AG04450 (cell line): Measurements from ENCODE around the gene NRG2. TPM values are rescaled to one million over a fixed set of nuclear protein-coding genes. Genes with fewer than 3 reads are reported as not detected.

ENCODE experiments used
- CTCF ChIA-PET: fragments of 300-600, 350-600 bp; formaldehyde crosslinking; extraction: SDS; loops from one replicate; lab custom pipeline; 2022; ENCODE audit warnings: antibody characterized with exemption, inconsistent platforms; lab: Charles Lee
- POLR2A ChIA-PET: fragments of 350-600 bp; formaldehyde crosslinking; extraction: SDS; loops from one replicate; lab custom pipeline; 2021; ENCODE audit warnings: antibody characterized with exemption, inconsistent platforms; lab: Yijun Ruan, JAX
- DNase-seq: peaks from one replicate; pipeline ENCODE4 v3.0.0-alpha.2; 2011; ENCODE audit warnings: low read depth, low spot score
- H3K27ac ChIP-seq: one replicate; pipeline ENCODE4 v1.5.1; 2012; ENCODE audit warnings: low read depth, low read length, control low read depth
- H3K27me3 ChIP-seq: one replicate; pipeline ENCODE4 v1.6.0; 2012; ENCODE audit warnings: low read length; ENCODE audit not compliant: control insufficient read depth, insufficient read depth
- H3K4me3 ChIP-seq: 2 replicates; pipeline ENCODE4 v1.5.1; 2011; ENCODE audit warnings: mild to moderate bottlenecking, low read depth, low read length, control low read depth
- H3K9me3 ChIP-seq: 2 replicates; pipeline ENCODE4 v1.5.1; 2012; ENCODE audit warnings: low read length; ENCODE audit not compliant: control insufficient read depth, insufficient read depth
- CTCF ChIP-seq: IDR thresholded peaks from 2 replicates; pipeline ENCODE4 v1.5.1; 2011; ENCODE audit warnings: low read depth, low read length, control low read depth, inconsistent platforms
- polyA plus RNA-seq: library from polyadenylated mRNA; depleted of rRNA; stranded (reverse); fragments of >200 nt; gene quantifications from 2 replicates; pipeline ENCODE4 v1.2.3, GENCODE V29; 2011

Gene NRG2
- polyA plus RNA-seq, 1 experiment = 0.02 TPM

GRCh38 chr5:139814704-139815280, 228.3 kb downstream of the NRG2 start:
- ChIA-PET POLR2A (no interaction called here), CTCF (no interaction called here)
- no peaks in the 10 kb centered on the region; the same call in 1 of the 2 replicates for H3K9me3 ChIP-seq
- H3K4me3 ChIP-seq = no peak overlapping the region
- no peak for DNase-seq
- H3K27me3 ChIP-seq = peaks cover 17% of the 10 kb centered on the region
- TF ChIP-seq CTCF = no peak
- H3K27ac ChIP-seq = no peak overlapping the region

GRCh38 chr5:139814191-139814601, 228.9 kb downstream of the NRG2 start:
- peaks cover 15% of the 10 kb centered on the region for H3K27me3 ChIP-seq
- no peaks in the 10 kb centered on the region; the same call in 1 of the 2 replicates for H3K9me3 ChIP-seq
- ChIA-PET CTCF (no interaction called here), POLR2A (no interaction called here)
- H3K4me3 ChIP-seq = no peak overlapping the region
- no peak for DNase-seq
- H3K27ac ChIP-seq = no peak overlapping the region
- no peak for TF ChIP-seq CTCF

GRCh38 chr5:139812836-139813805, 230.0 kb downstream of the NRG2 start:
- DNase-seq = no peak
- POLR2A ChIA-PET = no interaction called here
- CTCF ChIA-PET = no interaction called here

GRCh38 chr5:139812323-139812722, 230.8 kb downstream of the NRG2 start:
- H3K4me3 ChIP-seq = no peak overlapping the region
- H3K27ac ChIP-seq = no peak overlapping the region
- ChIA-PET POLR2A (no interaction called here), CTCF (no interaction called here)
- no peak for TF ChIP-seq CTCF
- H3K27me3 ChIP-seq = peaks cover 5% of the 10 kb centered on the region
- no peaks in the 10 kb centered on the region; the same call in 1 of the 2 replicates for H3K9me3 ChIP-seq
- DNase-seq = no peak

More at GRCh38 chr5:139812836-139813805, 230.0 kb downstream of the NRG2 start:
- Histone ChIP-seq H3K27ac (no peak overlapping the region), H3K27me3 (peaks cover 11% of the 10 kb centered on the region), H3K4me3 (no peak overlapping the region), H3K9me3 (no peaks in the 10 kb centered on the region; the same call in 1 of the 2 replicates)
- no peak for TF ChIP-seq CTCF

GRCh38 chr5:139811274-139811607, 231.9 kb downstream of the NRG2 start:
- no peak overlapping the region for H3K27ac ChIP-seq
- no peaks in the 10 kb centered on the region; the same call in 1 of the 2 replicates for H3K9me3 ChIP-seq
- ChIA-PET POLR2A (no interaction called here), CTCF (interaction anchor here (0.7 kb wide), 1 partner anchor 24 kb away, joined by 3 read pairs; no protein-coding TSS in a partner anchor)
- no peak for DNase-seq
- TF ChIP-seq CTCF = no peak
- no peak overlapping the region for H3K4me3 ChIP-seq
- peaks cover 2% of the 10 kb centered on the region for H3K27me3 ChIP-seq
